Measurements from ENCODE around the gene DCAF11. TPM values are rescaled to one million over a fixed set of nuclear protein-coding genes. Genes with fewer than 3 reads are reported as not detected.

Gene DCAF11
- total and polyA plus RNA-seq, 2 of the 13 experiments (the other 11 are each of a cell fraction or from before 2014, with no cell fraction given): 150 to 257 TPM

DNA sequence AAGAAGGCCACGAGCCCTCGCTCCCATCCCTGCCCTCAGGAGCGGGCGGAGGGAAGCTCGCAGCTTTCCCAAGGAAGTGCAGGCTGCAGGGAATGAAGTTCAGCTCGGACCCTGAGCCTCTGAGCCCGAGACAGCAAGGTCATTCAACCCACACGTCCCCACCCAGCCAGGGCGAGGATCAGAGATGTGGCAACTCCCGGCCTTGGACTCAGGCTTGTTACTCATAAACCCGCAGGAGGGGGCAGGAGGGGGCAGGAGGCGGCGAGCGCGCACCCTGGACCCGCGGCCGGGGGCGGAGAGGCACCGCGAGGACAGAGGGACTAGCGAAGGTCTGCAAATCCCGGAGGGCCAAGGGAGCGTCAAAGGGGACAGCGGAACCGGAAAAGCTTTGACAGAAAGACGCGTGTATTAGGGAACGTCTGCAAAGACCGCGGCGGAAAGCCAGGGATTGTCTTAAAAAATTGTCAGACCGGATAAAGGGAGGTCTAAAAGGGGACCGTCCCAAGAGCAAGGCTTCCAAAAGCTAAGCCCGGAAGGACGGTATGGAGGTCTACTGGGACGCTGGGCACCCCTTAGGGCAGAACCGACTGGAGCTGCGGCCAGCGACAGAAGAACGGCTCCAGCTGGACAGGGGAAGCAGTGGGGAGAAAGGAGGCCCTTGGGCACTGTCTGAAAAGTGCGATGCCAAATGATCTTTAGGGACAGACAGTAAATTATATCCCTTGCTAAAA lies 611 bp upstream of the DCAF11 start (continued):
- TF ChIP-seq, protein P1, sequence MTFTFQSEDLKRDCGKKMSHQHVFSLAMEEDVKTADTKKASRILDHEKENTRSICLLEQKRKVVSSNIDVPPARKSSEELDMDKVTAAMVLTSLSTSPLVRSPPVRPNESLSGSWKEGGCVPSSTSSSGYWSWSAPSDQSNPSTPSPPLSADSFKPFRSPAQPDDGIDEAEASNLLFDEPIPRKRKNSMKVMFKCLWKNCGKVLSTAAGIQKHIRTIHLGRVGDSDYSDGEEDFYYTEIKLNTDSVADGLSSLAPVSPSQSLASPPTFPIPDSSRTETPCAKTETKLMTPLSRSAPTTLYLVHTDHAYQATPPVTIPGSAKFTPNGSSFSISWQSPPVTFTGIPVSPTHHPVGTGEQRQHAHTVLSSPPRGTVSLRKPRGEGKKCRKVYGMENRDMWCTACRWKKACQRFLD (CRISPR knock-in tag; IDR thresholded peaks at IDR 0.05; ENCODE audit: borderline replicate concordance): peak; percentile 95
- peak; percentile 96 for TF ChIP-seq TRIM24 (CRISPR knock-in tag; IDR thresholded peaks at IDR 0.05)
- TF ChIP-seq, protein P2, sequence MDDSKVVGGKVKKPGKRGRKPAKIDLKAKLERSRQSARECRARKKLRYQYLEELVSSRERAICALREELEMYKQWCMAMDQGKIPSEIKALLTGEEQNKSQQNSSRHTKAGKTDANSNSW (CRISPR knock-in tag; IDR thresholded peaks at IDR 0.05; ENCODE audit: borderline replicate concordance): no peak; the same call in 1 of the 2 replicates
- TF ChIP-seq, protein P3, sequence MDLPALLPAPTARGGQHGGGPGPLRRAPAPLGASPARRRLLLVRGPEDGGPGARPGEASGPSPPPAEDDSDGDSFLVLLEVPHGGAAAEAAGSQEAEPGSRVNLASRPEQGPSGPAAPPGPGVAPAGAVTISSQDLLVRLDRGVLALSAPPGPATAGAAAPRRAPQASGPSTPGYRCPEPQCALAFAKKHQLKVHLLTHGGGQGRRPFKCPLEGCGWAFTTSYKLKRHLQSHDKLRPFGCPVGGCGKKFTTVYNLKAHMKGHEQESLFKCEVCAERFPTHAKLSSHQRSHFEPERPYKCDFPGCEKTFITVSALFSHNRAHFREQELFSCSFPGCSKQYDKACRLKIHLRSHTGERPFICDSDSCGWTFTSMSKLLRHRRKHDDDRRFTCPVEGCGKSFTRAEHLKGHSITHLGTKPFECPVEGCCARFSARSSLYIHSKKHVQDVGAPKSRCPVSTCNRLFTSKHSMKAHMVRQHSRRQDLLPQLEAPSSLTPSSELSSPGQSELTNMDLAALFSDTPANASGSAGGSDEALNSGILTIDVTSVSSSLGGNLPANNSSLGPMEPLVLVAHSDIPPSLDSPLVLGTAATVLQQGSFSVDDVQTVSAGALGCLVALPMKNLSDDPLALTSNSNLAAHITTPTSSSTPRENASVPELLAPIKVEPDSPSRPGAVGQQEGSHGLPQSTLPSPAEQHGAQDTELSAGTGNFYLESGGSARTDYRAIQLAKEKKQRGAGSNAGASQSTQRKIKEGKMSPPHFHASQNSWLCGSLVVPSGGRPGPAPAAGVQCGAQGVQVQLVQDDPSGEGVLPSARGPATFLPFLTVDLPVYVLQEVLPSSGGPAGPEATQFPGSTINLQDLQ (CRISPR knock-in tag; IDR thresholded peaks at IDR 0.05): no peak
- TF ChIP-seq, protein P4, sequence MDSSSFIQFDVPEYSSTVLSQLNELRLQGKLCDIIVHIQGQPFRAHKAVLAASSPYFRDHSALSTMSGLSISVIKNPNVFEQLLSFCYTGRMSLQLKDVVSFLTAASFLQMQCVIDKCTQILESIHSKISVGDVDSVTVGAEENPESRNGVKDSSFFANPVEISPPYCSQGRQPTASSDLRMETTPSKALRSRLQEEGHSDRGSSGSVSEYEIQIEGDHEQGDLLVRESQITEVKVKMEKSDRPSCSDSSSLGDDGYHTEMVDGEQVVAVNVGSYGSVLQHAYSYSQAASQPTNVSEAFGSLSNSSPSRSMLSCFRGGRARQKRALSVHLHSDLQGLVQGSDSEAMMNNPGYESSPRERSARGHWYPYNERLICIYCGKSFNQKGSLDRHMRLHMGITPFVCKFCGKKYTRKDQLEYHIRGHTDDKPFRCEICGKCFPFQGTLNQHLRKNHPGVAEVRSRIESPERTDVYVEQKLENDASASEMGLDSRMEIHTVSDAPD (CRISPR knock-in tag; IDR thresholded peaks at IDR 0.05): peak; percentile 91; the same call in 1 of the 2 replicates
- no peak for TF ChIP-seq PHB2 (IDR thresholded peaks at IDR 0.05; ENCODE audit: partially characterized antibody)
- TF ChIP-seq, protein P5, sequence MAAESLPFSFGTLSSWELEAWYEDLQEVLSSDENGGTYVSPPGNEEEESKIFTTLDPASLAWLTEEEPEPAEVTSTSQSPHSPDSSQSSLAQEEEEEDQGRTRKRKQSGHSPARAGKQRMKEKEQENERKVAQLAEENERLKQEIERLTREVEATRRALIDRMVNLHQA (CRISPR knock-in tag; IDR thresholded peaks at IDR 0.05): no peak; the same call in 1 of the 2 replicates
- TF ChIP-seq, protein P6, sequence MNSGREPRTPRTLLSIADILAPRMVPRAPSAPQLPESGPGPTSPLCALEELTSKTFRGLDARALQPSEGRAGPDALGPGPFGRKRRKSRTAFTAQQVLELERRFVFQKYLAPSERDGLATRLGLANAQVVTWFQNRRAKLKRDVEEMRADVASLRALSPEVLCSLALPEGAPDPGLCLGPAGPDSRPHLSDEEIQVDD (CRISPR knock-in tag; IDR thresholded peaks at IDR 0.05; ENCODE audit: borderline replicate concordance): peak; percentile 92
- TF ChIP-seq KDM4B (CRISPR knock-in tag; IDR thresholded peaks at IDR 0.05): peak; percentile 99
- peak; percentile 96 for TF ChIP-seq ZBTB20 (CRISPR knock-in tag; IDR thresholded peaks at IDR 0.05; ENCODE audit: borderline replicate concordance, low read depth)
- TF ChIP-seq, protein P7, sequence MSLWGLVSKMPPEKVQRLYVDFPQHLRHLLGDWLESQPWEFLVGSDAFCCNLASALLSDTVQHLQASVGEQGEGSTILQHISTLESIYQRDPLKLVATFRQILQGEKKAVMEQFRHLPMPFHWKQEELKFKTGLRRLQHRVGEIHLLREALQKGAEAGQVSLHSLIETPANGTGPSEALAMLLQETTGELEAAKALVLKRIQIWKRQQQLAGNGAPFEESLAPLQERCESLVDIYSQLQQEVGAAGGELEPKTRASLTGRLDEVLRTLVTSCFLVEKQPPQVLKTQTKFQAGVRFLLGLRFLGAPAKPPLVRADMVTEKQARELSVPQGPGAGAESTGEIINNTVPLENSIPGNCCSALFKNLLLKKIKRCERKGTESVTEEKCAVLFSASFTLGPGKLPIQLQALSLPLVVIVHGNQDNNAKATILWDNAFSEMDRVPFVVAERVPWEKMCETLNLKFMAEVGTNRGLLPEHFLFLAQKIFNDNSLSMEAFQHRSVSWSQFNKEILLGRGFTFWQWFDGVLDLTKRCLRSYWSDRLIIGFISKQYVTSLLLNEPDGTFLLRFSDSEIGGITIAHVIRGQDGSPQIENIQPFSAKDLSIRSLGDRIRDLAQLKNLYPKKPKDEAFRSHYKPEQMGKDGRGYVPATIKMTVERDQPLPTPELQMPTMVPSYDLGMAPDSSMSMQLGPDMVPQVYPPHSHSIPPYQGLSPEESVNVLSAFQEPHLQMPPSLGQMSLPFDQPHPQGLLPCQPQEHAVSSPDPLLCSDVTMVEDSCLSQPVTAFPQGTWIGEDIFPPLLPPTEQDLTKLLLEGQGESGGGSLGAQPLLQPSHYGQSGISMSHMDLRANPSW (CRISPR knock-in tag; IDR thresholded peaks at IDR 0.05; ENCODE audit: borderline replicate concordance): peak; percentile 100; the same call in 1 of the 2 replicates
- peak; percentile 86 for TF ChIP-seq PHF8 (CRISPR knock-in tag; IDR thresholded peaks at IDR 0.05)
- TF ChIP-seq, protein P8, sequence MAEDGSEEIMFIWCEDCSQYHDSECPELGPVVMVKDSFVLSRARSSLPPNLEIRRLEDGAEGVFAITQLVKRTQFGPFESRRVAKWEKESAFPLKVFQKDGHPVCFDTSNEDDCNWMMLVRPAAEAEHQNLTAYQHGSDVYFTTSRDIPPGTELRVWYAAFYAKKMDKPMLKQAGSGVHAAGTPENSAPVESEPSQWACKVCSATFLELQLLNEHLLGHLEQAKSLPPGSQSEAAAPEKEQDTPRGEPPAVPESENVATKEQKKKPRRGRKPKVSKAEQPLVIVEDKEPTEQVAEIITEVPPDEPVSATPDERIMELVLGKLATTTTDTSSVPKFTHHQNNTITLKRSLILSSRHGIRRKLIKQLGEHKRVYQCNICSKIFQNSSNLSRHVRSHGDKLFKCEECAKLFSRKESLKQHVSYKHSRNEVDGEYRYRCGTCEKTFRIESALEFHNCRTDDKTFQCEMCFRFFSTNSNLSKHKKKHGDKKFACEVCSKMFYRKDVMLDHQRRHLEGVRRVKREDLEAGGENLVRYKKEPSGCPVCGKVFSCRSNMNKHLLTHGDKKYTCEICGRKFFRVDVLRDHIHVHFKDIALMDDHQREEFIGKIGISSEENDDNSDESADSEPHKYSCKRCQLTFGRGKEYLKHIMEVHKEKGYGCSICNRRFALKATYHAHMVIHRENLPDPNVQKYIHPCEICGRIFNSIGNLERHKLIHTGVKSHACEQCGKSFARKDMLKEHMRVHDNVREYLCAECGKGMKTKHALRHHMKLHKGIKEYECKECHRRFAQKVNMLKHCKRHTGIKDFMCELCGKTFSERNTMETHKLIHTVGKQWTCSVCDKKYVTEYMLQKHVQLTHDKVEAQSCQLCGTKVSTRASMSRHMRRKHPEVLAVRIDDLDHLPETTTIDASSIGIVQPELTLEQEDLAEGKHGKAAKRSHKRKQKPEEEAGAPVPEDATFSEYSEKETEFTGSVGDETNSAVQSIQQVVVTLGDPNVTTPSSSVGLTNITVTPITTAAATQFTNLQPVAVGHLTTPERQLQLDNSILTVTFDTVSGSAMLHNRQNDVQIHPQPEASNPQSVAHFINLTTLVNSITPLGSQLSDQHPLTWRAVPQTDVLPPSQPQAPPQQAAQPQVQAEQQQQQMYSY (CRISPR knock-in tag; IDR thresholded peaks at IDR 0.05): peak; percentile 91
- TF ChIP-seq ZNF337 (CRISPR knock-in tag; IDR thresholded peaks at IDR 0.05; ENCODE audit: borderline replicate concordance, low read depth): peak; percentile 78
